Embryonic facial prominence (tissue), 1 donor: ENCODE data around the gene LOXL4.

Source experiments
- DNase-seq: peaks from one replicate; pipeline ENCODE4 v3.0.0-alpha.2; 2016; ENCODE audit errors: extremely low spot score

The LOXL4 gene

DNA sequence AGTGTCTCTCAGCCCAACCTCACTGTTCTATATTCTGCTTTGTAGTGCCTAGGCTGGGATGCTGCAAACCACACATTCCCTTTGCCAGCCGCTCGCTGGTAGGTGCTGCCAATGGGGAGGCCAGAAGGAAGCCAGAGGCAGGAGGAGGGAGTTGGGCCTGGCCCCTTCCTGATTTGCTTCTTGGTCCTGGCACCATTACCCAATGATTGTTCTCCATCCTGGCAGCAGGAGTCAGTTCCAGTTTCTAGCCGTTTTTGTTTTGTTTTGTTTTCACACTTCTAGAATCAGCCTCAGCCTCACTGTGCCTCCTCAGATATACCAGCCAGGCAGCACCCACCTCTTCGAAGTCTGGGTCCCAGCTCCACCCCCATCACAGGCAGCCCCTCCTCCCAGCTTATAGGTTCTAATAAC is 27.4 kb upstream of the LOXL4 start:
- no peak for DNase-seq

DNA sequence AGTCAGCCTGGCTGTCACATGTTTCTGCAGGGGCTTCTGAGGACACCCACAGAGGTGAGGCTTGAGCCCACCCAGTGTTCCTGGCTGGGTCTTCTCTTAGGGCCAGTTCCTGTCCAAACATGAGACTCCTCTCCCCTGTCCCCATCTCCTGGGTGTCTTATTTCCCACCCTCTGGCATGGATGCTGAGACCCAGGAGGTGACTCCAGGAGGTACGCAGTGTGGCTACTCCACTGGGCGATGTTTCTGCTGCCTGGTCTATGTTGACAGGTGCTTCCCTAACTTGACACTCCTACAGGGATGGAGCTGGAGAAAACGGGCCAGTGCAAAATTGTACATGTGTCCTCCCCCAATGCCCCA is 26.3 kb upstream of the LOXL4 start:
- no peak for DNase-seq

DNA sequence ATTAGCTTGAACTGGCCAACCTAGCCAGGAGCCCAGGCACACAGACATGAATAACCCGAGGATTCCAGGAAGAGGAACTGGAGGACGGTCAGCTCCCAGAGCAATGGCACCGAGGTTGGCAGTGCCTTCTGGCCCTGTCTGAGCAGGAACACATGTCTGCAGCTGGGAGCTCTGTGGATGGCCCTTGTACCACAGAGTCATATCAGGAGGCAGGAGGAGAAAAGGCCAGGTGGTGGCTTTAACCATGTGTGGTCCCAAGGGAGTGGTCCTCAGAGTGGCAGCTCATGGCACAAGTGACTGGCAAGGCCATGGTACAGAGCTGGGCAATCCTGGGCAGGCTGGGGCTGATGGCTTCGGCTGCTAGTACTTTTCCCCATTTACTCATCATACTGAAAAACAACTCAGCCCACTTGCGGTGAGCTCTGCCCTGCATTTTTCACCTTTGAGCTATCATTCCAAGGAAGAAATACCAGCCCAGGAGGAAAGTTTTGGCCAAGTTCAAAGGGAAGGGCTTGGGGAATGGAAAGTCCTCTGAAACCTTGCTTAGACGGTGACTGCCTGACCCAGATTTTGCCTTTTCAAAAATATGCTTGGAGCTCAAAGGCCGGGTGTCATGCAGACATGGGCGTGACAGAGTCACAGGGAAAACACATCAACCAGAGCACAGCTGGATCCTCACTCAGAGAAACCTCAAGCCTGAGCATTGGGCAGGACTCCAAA is 25.7 kb upstream of the LOXL4 start:
- no peak for DNase-seq

DNA sequence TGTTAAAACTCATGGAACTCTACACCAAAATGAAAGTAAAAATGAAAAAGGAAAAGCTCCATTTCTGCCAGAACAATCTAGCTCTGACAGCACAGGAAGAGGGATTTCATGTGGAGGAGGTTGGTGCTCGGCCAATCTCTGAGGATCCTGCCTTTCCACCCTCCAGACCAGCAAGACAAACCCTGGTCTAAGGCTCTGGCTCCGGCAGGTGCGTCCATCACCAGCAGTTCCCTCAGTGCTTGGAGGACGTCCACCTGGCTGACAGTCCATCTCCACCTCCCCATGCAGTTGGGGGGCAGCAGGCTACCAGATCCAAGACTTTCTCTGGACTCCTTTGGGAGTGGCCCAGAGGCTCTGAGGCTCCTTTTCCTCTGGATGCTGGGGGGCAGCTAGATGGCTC is 25.0 kb upstream of the LOXL4 start:
- no peak for DNase-seq

DNA sequence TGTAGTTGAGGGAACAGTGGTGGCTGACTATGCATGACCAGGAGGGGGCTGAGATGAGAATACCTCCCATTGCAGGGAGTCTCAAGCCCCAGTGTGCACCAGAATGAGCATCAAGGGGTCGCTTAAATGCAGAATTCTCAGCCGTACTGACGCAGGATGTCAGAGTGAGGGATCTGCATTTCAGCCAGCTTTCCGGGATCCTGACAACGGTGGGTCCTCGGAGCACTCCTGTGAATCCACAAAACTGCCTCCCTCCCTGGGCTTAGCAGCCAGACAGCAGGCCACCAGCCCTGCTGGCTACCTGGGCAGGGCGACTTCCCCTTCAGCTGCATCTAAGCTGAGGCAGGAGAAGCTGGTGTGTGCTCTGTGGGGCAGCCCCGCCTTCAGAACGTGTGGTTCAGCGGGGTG is 21.8 kb upstream of the LOXL4 start:
- no peak for DNase-seq

DNA sequence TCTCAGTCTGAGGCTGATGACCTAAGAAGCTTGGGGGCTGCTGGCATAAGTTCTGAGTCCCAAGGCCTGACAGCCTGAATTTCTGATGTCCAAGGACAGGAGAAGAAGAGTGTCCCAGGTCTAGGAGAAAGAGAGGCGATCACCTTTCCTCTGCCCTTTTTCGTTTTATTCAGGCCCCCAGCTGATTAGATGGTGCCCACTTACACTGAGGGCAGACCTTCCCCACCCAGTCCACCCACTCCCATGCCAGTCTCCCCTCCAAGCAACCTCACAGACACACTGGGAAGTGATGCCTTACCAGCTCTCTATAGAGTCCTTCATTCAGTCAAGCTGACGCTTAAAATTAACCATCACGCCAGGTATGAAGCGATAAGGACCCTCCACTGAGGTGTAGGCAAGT is 19.3 kb upstream of the LOXL4 start:
- DNase-seq: no peak

DNA sequence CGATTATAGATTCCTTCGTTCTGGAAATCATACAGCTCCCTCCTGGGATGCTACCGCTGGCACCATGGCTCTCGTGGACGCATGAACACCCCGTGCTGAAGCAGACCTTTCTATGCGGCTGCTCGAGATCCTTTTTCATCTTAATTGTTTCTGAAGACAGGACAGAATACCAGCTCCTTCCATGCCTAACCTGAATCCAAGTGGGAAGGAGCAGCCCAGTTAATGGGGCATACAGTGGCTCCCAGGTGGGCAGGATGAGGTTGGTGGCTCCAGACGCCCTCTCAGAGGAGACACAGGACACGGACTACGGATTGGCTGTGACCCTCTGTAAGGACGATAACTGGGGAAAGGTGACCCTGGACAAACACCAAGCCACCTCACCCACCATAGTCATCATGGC is 18.4 kb upstream of the LOXL4 start:
- no peak for DNase-seq

DNA sequence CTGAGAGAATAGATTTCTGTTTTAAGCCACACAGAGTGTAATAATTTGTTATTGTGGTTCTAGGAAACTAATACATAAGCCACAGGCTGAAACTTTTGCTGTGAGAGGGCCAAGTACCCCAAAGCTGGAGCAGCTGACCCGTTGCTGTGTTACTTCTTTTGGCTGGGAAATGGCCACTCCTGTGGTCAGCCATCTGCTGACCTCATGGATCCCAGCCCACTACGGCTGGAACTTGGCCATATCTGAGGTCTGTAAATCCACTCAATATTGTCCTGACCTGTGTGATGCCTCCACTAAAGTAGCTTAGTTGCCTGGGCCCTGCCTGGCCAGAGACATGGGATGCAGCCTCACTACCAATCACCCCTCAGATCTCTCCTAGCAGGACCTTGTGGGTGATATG is 17.4 kb upstream of the LOXL4 start:
- DNase-seq: no peak

DNA sequence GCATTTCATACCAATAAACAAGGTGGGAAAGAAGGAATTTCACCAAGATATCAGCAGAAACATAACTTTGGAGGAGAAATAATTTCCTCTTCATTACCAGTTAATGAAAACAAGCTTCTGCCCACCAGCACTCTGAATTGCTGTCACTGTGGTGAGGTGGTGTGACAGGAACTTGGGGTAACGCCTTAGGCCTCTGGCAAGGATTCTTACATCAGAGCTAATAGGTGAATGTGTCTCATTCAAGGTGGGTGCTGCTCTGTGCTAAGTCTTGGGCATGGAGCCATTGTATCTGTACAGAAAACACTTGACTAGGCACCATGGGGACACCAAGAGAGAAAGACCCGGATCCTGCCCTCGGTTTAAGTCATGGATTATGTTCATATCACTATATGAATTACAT is 8.3 kb upstream of the LOXL4 start:
- no peak for DNase-seq

DNA sequence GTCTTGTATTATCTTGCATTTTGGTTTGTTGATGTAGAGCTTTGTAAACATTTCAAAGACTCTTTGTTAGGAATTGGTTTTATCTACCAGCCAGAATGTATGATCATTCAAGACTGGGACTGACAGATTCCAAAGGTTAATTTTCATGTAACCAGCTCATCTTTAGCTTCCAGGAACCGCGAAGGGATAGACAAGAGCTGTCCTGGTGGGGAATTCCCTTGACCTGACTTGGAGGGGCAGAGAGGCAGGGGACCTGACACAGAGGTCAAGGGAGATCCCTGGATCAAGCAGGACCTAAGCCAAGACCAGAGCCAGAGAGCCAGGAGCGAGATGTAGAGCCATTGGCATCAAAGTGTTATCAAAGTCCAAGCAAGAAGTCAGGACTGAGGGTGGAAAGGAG is 6.6 kb upstream of the LOXL4 start:
- DNase-seq: no peak

DNA sequence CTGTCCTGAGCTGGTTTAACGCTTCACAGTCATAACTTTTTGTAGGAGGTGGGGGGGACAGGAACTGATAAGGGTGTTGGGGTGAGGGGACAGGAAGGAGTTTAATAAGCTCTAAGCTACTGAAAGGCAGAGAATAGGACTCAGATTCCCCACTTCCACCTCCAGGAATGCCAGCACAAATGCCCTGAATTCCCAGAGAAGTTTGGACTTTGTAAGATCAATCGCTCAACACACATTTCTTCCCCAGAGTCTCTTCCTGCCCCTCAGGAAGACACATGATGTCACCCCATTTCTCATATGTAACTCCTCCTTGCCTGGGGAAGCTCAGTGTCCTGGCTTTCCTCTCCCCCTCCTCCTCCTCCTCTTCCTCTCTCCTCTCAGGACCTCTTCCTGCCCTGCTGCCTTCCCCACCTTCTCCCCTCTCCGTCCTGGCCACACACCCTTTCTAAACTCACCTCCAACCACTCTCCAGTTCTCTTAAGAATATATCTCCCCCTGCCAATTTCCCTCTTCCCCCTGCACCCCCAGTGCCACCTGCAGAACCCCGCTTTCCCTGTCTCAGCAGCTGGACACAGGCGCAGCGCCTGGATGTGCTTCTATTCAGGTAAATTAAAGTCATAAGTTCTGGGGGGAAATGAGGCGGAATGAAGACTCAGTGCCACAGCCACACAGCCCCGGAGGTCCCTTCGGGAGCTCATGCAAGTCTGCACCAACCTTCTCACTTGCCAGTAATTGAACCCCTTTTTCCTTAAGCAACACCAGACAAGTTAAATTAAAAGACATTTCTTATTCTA is 5.3 kb upstream of the LOXL4 start:
- no peak for DNase-seq

DNA sequence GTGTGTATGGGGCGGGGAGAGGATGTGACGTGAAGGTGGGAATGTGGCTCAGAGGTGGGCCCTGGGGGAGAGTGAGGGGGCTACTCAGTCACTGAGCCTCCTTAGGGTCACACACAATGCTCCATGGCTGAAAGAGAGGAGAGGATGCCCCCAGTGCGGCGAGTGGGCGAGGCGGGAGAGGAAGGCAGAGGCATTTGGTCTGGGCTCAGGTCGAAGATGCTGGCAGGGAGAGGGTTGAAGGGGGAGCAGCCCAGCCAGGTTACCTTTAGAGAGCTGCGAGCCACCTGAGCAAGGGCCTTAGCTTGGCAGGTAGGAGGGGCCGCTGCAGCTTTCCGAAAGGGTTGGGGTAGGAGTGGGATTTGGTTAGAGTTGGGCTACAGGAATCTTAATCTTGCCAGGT is 4.7 kb upstream of the LOXL4 start:
- DNase-seq: no peak

DNA sequence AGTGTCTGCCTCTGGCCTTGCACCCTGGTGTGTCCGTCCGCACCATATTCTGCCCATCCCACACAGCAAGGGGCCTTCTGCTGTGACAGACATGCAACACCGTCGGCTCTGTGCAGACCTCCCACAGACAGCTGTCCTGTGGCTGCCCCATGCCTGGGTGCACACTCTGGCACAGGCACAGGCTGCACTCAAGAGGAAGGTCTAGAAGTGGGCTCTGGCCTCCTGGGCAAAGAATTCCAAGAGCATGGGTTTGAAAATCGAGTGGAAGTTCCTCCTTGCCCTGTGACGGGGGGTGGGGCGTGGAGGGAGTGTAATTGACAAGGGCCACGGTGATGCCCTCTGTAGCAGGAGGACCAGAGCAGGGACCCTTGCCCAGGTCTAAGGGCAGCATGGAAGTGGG is 4.3 kb upstream of the LOXL4 start:
- DNase-seq: no peak

DNA sequence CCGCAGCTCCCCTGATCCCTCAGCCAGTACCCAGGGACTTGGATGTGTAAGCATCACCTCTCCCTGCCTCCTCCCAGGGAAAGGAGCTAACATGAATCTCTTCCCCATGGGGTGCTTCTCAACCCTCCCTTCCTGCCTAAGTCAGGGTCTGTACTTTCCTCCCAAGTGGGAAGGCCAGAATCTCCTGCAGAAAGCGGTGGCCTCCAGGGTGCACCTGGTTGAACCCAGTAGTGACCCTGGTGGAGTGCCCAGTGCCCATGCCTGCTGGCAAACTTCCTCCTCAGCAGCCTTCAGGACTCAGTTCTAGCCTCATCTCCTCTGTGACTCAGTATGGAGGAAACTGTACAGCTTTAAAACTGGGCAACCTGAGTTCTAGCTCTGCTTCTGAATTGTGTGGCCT is 2.8 kb upstream of the LOXL4 start:
- no peak for DNase-seq

DNA sequence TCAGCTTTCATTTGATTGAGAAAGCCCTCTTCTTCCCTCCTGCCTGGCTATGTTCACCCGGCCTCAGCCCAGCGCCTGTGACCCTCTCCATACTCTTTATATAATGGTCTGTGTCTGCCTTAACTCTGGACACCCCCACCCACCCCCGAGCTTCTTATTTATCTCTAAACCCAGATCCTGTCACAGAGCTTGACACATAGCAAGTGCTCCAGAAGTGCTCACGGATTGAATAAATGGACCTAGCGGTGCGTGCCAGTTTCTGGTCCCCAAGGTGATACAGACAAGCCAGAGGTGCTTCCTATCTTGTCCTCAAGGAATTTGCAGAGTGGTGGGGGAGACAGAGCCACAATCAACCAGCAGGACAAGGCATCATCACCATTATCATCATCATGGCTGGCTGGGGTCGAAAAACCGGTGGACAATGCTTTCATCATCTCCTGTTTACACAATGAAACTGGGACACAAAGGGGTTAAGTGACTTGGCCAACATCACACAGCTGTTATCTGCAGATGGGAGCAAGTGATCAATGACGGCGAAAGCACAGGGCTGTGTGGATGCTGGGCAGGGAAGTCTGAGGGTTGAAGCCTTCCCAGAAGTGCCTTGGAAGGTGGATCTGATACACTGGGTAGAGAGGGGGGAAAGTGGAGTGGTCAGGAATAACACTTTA is 2.2 kb upstream of the LOXL4 start:
- DNase-seq: no peak

DNA sequence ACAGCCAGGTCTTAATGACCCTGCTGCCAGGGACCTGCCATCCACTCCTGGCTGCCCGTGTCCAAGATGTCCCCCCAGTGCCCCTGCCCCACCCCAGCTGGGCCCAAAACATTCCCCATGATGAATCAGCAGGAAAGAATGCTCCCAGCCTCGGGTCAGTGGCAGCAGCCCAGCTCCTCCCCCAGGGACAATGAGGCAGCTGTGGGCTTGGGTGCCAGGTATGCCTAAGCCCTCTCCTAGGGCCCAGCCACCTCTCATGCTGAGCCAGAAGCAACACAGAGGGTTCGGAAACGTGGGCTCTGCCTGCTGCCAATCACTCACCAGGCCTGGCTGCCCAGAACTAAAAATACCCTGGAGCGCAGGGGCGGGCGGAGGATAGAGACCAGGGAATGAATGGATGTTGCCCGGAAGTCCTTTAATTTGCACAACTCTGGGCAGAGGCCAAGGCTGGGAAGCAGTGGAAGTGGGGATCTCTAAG is 1.5 kb upstream of the LOXL4 start:
- no peak for DNase-seq

DNA sequence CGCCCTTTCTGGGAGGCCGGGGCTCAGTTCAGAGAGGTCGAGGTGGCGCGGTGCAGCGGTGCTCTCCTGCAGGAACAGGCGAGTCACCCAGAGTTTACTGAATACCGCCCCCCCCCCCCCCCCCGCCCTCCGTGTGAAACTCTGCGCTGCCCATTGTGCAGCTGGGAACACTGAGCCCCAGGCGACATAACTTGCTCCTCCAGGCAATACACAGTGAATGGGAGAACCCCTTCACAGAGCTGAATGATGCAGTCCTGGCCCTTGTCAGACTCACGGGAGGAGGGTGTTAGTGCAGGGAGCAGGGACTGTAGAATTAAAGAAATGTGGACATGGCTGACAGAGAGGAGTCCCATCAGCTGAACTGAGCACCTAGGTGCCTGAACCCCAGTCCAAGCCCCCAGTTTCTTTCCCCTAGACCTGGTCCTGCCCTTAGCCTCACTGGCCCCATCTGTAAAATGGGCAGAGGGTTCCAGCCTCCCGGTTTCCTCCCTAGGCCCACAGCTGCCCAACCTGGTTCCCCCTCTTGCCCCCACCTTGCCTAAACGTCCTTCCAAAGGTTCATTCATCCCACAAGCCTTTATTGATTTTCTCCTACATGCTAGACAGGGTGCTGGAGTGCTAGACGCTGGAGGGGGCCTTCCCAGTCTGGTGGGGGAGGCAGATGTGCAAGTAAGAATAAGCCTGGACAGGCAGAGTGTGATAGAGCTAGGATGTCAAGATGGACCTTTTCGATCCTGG is 869 bp upstream of the LOXL4 start:
- no peak for DNase-seq

DNA sequence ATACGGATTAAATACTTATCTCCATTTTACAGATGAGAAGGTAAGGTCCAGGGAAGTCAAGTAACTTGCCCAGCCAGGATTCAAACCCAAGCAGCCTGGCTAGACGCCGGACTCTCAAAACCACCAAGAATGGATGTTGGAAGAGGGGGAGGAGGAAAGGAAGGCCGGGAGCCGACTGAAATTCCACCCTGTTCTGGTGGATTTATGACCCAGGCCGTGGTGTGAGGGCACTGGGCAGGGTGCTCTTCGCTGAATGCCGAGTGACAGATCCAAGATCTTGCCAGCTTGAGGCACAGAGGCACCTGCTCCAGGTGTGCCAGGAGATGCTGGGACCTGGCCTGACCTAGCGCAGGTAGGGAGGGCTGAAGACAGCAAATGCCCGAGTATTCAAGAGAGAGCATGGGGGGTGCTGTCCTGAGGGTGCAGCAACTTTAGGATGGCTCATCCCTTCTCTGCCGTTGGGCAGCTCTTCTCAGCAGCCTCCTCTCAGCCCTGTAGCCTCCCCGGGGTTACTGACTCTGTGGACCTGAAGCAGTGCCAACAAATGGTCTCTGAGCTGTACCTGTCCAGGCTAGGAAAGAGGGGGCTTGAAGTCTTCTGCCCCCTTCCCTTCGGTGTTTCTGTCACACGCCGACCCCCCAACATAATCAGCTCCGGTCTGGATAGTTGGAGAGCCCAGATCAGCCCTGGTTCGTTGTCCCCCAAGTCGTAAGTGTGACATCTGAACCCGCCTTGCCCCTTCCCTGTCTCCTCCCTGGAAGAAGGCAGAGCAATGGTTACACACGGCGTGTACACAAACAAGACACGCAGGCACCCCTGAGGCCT is 713 bp downstream of the LOXL4 start:
- DNase-seq: no peak

DNA sequence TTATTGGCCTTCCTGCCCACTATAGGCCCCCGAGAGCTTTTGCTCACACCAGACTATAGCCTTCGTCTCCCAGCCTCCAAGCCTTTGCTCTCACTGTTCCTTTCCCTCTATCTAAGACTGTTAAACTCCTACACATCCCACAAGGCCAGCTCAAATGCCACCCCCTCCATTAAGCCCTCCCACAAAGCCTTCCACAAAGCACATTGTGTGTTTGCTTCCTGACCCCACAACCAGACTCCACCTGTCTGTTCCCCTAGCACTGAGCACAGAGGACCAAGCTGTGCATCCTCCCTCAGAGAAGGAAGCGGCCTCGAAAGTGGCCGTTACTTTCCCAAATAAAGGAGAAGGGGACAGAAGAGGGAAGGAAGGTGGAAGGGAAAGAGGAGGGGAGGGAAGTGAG is 1.3 kb downstream of the LOXL4 start:
- no peak for DNase-seq

DNA sequence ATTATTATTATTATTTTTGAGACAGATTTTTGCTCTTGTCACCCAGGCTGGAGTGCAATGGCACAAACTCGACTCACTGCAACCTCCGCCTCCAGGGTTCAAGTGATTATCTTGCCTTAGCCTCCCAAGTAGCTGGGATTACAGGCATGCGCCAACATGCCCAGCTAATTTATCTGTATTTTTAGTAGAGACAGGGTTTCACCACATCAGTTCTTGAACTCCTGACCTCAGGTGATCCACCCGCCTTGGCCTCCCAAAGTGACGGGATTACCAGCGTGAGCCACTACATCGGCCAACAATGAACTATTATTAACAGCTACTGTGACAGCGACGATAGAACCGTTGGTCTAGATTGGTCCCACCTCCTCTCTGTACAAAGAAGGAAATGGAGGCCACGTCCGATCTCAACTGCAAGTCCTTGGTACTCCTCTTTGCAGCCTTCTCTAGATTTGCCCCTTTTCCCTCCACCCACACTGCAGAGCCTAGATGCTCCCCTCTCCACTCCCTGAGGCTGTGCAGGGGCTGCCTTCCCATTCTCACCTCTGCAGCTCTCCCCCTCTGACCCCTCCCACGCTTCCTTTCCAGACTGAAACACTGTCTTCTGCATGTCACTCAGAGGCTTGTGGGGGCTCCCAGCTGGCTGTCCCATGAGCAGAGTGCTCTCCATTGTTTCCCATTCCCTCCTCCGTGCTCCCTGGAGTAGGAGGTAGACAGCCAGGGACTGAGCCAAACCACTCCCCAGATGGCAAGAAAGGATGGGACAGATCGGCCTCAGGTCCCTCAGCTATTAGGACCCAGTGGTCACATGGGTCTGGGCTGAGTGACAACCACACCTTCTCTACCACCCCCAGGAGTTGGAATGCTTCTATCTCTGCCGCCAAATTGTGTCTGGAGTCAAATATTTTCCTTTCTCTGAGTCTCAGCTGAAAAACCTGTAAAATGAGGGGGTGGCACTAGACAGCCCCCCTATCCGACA is 2.3 kb downstream of the LOXL4 start:
- no peak for DNase-seq
